NCI-H2196 (cell line): ENCODE results near the gene USP37.

Source experiments
- DNase-seq: peaks from one replicate; lab custom pipeline; 2025; ENCODE audit not compliant: unreplicated experiment; lab: John Stamatoyannopoulos, UW

Gene USP37, protein sequence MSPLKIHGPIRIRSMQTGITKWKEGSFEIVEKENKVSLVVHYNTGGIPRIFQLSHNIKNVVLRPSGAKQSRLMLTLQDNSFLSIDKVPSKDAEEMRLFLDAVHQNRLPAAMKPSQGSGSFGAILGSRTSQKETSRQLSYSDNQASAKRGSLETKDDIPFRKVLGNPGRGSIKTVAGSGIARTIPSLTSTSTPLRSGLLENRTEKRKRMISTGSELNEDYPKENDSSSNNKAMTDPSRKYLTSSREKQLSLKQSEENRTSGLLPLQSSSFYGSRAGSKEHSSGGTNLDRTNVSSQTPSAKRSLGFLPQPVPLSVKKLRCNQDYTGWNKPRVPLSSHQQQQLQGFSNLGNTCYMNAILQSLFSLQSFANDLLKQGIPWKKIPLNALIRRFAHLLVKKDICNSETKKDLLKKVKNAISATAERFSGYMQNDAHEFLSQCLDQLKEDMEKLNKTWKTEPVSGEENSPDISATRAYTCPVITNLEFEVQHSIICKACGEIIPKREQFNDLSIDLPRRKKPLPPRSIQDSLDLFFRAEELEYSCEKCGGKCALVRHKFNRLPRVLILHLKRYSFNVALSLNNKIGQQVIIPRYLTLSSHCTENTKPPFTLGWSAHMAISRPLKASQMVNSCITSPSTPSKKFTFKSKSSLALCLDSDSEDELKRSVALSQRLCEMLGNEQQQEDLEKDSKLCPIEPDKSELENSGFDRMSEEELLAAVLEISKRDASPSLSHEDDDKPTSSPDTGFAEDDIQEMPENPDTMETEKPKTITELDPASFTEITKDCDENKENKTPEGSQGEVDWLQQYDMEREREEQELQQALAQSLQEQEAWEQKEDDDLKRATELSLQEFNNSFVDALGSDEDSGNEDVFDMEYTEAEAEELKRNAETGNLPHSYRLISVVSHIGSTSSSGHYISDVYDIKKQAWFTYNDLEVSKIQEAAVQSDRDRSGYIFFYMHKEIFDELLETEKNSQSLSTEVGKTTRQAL

DNA sequence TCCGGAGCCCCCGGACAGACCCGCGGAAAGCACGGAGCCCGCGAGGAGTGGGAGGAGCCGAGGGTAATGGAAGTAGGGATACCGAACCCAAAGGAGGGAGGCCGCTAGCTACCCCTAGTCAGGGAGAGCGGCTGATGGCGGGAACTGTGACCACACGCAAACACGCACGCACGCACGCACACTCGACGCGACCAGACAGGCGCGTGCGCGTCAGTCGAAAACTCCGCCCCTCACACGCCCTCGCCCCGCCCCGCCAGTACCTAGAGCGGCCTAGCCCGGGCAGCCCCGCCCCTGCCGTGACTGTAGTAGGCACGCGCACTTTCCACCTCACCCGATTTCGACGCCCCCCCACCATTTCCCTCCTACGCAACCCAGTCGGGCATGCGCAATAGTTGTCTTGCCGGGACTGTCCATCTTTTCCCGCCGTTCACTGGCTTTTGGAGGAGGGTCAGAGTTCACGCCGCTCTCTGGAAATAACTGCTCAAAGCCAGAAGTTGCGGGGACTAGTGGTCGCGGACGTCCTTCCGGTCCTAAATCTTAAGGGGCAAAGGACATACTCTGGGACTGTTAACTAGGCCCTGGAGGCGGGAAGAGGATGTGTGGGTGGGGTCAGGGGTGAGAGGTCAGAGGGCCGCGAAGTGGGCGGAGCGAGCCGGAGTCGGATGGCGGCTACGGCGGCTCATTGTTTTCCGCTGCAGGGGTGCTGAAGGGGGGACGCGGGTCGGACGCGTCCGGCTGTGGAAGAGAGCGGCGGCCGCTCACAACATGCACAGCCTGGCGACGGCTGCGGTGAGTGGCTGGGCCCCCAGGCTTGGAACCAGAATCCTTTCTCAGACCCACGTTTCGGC, at the start of gene USP37, which contains the start of gene CNOT9:
TSS of gene USP37 (minus strand) at position 162 of the 848 bp plus-strand sequence. CDS start 9,698 bp downstream, outside the sequence.
TSS of gene CNOT9 (plus strand) at position 650 of the 848 bp plus-strand sequence. CDS start at position 766, 116 bp downstream.
- peak; percentile 99 for DNase-seq

DNA sequence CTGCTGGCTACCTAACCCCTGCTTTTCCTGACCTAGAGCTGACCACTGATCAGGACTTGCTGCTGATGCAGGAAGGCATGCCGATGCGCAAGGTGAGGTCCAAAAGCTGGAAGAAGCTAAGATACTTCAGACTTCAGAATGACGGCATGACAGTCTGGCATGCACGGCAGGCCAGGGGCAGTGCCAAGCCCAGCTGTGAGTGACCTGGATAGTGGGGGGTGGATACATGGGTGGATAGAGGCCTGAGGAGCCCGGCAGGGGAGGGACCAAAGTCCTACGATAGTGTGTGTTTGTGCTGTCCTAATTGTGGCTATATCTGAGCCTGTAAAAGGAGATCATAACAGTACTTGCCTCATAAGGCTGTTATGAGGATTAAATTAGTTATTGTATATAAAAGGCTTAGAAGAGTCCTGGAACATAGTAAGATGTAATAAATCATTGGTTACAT, 47.7 kb upstream of the USP37 start:
- DNase-seq = no peak

DNA sequence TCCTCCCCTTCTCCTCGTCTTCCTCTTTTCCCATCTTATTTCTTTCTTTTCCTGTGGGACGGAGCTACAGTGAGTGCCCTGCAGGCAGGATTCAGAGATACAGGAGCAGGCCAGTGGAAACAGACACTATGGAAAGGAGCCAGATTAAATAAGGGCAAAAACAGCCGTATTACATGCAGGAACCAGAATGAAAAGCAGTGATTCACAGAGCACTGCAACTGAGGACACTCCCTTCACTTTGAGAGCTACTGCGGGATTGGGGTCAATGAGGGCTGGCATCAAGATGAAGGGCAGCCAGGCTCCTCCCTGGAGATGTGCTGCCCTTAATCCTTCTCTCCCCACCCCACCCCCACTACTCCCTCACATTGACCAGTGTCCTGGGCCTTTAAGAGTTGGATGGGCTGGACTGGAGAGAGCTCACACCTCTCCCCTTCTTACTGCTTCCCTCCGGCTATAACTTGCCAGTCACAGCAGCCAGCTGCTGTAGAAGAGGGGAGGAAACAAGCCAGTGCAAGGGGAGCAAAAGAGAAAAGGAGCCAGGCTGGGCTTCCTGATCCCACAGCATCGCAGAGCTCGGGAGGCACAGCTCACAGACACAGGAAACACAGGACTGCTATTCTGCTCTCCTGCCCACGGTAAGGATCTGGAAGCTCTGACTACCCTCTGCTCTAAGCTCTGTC, 39.4 kb upstream of the USP37 start, which contains the start of gene PLCD4:
TSS of gene PLCD4 (plus strand) at position 464 of the 680 bp plus-strand sequence. CDS start 7,841 bp downstream, outside the sequence.
- DNase-seq = peak; percentile 42

DNA sequence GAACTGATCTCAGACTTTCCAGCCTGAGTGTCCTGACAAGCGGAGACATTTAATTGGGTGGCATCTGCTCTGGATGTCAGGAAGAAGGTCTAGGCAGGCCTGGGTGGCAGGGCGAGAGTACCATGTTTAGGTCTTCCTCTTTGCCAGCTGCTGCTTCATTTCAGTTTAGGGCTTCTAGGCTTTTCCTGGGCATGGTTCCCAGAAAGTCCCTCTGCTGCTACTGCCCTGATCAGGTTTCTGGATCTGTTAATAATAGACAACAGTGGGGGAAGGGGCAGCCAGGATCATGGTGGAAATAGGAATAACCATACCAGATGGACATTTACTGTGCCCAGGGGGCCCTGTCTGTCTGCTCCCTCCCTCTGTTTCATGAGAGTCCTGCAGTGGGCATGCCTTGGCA, 37.3 kb upstream of the USP37 start:
- DNase-seq = peak; percentile 81

DNA sequence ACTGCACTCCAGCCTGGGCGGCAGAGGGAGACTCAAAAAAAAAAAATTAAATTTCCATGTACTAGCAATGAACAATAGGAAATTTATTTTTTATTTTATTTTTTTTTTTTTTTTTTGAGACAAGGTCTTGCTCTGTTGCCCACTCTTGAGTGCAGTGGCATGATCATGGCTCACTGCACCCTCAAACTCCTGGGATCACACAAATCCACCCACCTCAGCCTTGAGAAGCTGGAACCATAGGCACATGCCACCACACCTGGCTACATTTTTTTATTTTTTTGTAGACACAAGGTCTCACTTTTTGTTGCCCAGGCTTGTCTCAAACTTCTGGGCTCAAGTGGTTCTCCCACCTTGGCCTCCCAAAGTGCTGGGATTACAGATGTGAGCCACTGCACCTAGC, 17.4 kb upstream of the USP37 start:
- no peak for DNase-seq

DNA sequence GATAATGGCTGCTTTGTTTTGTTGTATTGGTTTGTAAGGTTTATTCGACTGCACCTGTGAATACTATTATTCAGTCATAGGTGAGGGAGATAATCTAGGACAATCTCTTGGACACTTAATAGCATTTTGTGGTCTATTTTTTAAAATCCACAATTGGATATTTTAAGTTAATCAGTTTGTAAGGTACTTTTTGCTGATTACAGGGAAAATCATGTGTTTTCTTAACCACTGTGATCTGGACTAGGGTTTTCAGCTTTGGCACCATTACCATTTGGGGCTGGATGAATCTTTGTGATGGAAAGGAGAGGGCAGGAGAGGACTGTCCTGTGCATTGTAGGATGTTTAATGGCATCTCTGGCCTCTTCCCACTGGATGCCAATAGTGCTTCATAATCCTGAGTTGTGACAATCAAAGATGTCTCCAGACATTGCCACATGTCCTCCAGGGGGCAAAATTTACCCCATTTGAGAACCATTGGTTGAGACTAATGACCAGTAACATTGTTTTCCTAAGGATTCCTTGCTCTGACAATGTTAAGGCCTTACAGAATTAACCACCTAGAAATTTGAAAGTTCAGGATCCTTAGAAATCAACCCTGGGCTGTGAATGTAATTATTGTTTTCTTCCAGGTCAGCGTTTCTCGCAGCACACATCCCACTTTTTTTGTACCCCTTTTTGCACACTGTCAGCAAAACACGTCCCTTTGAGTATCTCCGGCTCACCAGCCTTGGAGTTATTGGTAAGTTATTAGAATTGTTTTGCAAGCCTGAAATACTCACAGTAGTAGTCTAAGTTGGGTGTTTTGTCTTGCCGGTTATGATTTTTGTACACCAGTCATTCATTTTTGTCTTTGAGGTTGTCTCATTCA, 16.1 kb upstream of the USP37 start:
- DNase-seq = no peak

DNA sequence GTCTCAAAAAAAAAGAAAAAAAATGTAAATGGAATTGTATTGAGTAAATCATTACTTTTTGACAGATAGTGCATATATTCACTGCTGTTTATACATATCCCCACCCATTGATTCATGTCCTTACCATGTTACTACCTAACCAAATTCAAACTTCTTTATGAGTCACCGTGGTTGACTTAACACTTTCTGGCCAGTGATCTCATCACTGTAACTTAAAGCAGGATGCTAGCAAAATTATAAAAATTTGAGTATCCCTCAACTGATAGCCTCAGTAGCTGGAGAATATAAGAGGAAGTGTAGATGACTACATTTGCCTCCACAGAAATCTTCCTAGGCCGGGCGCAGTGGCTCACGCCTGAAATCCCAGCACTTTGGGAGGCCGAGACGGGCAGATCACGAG, 13.9 kb upstream of the USP37 start:
- DNase-seq = no peak

DNA sequence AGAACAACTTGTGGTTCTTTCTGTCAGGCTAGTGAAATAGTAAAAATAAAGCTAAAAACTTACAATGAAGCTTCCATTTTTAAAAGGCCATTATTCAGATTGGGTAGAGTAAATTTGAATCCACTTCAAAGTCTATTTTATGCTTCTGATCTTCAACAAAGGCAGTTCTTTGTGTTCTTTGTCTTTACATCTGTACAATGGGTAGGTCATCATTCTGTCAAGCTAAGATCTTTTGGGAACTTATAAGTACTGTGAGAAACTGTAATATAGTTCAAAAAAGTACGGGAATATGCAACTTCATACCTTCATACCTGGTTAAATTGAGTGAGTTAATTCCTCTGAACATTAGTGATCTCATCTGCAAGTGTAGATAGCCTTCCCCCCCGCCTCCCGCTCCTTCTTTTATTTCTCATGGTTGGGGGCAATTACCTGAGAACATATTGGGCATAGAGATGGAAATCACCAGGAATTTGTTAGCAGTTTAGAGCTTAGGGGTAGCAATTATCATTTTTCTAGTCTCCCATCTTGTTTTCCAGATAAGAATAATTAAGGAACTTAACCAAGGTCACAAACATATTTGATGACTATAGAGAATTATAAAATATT, 10.2 kb upstream of the USP37 start:
- no peak for DNase-seq

DNA sequence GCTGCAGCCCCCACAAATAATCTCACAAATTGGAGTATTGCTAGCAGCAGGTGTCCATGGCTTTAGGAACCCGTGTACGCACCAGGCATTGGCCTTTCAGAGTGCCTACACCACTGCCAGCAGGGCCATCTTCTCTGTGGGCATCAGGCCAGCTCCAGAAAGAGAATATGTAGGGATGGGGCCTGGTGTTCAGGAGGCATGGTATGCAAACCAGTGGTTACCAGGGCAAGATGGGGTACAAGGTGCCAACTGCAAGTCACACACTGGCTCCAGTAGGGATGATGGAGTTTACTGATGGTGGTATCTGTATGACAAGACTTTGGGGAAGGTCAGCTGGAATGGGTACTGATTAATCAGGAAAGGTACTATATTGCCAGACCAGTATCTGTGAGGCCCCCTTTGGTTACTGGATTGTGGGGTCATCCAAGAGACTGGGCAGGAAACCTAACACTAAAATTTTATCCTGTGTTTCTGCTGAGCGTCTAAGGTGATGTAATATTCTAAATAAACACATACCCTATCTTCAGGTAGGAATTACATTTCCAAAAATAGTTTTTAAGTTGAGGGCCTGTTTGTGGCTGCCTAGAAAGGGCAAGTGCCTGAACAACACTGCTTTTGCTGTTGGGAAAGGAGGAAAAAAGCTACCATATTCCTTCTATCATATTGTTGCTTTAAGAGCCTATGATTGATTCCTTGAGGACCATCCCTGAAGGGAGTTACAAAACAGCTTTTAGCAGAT, 9.5 kb upstream of the USP37 start:
- no peak for DNase-seq

DNA sequence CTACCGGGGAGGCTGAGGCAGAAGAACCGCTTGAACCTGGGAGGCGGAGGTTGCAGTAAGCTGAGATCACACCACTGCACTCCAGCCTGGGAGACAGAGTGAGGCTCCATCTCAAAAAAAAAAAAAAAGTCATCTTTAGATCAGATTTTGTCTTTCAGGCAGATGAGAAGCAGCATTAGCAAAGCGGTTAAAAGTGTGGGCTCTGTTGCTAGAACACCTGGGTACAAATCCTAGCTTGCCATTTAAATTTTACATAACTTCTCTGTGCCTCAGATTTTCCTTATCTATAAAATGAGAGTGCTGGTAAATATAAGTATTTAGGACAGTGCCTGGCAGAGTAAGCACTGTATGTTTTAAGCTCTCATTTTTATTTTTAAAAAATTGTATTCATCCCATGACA, 8.7 kb upstream of the USP37 start:
- DNase-seq = no peak

DNA sequence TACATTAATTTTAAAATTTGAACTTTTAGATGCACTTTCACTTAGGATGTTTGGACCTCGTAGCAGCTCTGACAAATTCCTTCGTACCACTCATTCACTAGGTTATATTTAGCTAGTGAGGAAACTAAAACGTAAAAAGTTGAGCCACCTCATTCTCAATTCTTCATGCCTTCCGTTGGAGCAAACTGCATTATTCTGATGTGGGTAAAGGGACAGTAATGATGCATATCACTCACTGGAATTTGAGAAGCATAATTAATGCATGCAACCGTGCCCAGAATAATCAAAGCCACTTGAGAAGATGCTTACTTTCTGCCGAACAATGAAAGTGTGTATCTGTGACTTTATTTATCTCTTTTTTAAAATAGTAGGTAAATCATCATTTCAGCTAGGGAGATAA, 2.7 kb upstream of the USP37 start:
- no peak for DNase-seq

DNA sequence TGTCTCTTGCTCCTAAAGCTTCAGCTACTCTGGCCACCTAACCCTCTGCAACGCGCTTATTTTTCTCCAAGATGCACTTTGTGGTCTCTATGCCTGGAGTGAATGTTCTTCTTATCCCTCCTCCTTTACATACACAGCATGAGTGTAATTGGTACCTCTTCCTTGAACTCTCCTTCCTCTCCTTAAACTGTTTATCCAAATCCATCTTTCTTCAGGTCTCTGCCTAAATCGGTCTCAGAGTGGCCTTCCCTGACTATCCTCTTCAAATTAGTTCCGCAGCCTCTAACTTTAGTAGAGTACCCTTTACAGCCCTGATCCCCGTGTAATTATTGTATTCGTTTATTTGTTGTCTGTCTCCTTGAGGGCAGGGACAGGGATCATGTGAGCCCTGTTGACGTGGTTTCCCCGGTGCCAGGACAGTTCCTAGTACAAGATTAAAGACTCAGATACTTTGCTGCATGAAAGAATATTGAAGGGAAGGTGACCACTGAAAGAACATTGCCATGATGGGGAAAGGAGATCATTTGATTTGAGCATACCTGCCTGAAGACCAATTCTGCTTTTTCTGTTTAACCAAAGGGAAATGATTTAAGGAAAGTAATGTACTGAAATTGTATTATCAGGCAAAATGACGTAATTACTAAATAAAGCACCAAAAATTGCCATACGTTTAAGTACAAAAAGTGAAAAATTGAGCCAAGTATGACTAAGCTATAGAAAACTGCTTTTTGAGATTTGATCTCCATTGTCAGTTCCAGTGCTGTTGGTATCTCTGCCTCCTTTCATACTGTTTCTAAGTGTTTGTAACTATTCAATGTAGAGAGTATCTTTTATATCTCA, 1.7 kb upstream of the USP37 start:
- DNase-seq = no peak

DNA sequence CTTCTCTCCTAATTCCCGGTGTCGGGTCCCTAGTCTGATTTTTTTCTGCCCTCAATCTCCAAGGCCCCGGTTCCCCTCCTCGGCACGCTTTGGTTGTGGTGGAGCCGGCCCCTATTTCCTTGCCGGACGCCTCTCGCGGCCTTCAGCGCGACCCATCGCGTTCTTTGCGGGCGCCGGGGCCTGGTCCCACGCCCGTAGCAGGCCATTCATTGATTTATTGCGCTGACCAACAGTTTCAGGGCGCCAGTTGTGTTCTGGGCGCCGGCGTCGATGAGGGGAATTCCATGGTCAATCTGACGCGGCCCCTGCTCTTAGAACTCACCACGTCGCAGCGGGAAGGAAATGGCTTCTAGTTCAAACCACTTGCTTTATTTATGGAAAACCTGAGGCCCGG, 884 bp upstream of the USP37 start:
- no peak for DNase-seq

DNA sequence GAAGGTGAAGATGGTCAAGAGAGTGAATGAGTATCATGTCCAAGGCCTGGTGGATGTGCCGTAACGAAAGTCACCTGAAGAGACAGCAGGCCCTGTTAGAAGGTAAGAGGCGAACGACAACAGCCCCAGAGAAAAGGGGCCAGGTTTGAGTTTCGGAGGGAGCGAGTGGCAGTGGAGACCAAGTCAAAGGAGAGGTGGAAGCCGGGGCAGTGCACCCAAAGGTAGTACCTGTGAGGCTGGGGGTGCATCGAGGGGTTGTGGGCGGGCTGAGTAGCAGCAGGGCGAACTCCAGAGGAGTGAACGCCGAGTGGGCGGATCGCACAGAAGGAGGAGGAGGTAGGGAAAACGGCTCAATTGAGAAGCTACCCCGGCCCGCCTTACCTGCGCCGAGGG, 358 bp downstream of the USP37 start:
- DNase-seq = no peak

DNA sequence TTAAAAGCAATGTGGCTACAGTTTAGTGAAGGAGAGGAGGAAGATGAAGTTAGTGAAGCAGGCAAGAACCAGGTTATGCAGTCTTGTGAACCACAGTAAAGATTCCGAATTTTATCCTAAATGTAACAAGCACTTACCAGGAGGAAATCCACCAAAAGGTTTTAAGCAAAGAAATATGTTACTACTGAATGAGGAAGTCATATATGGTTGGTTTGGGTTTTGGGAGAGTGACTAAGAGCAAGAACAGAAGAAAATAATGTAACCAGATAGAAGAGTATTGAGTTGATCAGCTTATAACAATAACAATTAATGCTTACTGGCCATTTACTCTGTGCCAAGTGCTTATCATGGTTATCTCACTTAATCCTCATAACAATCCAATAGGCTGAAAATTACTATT, 1.9 kb downstream of the USP37 start:
- no peak for DNase-seq

DNA sequence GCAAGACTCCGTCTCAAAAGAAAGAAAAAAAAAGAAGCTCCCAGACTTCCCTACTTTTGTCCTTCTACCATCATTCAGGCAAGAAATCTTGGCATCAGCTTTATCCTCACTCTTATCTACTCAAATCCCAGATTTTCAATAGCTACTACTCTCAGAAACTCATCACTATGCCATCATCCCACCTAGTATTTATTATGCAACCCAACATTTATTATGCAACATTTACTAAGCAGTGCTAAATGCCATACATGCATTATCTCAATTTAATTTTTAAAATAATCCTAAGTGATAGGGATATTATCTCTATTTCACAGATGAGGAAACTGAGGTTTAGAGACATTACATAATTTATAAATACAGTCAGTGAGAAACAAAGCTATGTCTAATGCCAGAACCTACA, 4.1 kb downstream of the USP37 start:
- DNase-seq = no peak

DNA sequence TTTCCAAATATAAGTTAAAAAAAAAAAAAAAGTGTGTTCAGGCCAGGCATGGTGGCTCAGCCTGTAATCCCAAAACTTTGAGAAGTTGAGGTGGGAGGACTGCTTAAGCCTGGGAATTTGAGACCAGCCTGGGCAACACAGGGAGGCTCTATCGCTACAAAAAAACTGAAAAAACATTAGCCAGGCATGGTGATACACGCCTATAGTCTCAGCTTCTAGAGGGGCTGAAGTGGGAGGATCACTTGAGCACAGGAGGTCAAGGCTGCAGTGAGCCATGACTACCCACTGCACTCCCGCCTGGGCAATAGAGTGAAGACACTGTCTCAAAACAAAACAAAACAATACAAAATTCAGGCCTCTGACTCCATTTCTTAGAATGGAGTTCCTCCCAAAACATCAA, 9.2 kb downstream of the USP37 start:
- DNase-seq = no peak
